Ureter (tissue), 1 donor: ENCODE measurements around the gene PHF19. TPM values are rescaled to one million over a fixed set of nuclear protein-coding genes. Genes with fewer than 3 reads are reported as not detected.
A peak's percentile ranks its signal among the peaks of the same experiment; 100 is the strongest.

Experiments used
- DNase-seq: peaks from one replicate; pipeline ENCODE4 v3.0.0-alpha.2; 2020; ENCODE audit warnings: low spot score
- total RNA-seq: library from RNA; stranded (reverse); gene quantifications from one replicate; pipeline ENCODE4 v1.2.4, GENCODE V29; 2023
- donor health status: DM: yes; HTN: yes; CAD: no.

PHF19 gene
- total RNA-seq, result 33.3 TPM

- no peak for DNase-seq
These were observed at the start of gene PHF19 for GRCh38 chr9:120876842-120877240. TSS of gene PHF19 (minus strand) at chr9:120877188. CDS start at chr9:120874741, 2,447 bp downstream.

GRCh38 chr9:120926397-120926928 lies 49.5 kb upstream of the PHF19 start, which contains the start of gene TRAF1:
TSS of gene TRAF1 (minus strand) at chr9:120926796. CDS start at chr9:120926075, 721 bp downstream.
- no peak for DNase-seq

- DNase-seq, result no peak
These were observed 48.8 kb upstream of the PHF19 start for GRCh38 chr9:120925535-120926396.

GRCh38 chr9:120924698-120925534 lies 47.9 kb upstream of the PHF19 start:
- DNase-seq, result no peak

DNA sequence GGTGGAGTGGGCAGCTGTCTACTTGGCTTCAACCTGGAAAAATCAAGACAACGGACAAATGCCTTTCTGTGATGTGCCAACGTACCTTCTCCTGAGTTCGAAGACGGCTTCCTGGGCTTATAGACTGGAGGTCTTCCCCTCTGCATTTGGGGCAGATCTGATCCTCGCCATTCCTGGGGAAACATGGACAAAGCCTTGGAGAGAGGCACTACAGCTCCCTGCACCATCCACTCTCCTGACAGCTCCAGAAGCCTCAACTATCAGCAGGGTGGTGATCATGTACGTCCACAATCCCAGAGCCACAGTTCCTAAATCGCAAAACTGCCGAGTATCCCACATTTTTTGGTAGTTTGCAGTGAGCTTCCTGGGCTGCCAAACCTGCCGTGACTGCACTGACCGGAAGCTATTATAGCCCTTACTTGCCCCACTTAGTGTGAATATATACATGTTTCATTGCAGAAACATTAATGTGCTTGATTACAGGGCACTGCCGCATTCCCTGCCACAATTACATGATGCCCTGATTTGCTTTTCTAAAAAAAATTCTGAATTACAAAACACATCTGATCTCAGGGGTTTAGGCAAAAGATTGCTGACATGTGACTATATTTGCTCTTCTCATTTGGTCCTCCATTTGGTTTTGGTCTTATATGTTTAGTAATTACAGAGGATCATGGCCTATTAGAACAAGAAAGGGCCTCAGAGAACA lies 46.8 kb upstream of the PHF19 start:
- no peak for DNase-seq

DNA sequence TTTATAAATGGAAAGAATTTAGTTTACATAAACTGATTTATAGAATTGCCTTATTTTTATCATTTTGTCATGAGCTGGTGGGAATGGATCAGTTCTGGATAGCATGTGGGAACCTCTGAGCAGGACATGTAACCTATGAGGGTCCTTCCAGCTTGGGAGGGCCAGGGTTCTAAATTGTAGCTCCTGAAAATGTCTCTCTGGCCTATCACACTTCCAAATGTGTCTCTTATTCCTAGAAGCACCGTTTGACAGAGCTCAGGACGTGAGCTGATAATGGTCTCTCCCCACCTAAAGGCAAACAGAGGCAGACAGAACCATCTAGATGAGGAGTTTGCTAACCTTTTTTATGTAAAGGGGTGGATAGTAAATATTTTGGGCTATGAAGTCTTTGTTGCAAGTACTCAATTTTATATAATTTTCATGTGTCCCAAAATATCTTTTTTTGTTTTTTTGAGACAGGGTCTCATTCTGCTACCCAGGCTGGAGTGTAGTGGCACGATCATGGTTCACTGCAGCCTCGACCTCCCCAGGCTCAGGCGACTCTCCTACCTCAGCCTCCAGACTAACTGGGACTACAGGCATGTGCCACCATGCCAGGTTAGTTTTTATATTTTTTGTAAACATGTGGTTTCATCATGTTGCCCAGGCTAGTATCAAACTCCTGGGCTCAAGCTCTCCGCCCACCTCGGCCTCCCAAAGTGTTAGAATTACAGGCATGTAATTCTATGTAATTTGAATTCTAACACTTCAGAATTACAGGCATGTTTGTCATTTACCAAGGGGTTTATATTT lies 45.6 kb upstream of the PHF19 start:
- DNase-seq, result no peak

DNA sequence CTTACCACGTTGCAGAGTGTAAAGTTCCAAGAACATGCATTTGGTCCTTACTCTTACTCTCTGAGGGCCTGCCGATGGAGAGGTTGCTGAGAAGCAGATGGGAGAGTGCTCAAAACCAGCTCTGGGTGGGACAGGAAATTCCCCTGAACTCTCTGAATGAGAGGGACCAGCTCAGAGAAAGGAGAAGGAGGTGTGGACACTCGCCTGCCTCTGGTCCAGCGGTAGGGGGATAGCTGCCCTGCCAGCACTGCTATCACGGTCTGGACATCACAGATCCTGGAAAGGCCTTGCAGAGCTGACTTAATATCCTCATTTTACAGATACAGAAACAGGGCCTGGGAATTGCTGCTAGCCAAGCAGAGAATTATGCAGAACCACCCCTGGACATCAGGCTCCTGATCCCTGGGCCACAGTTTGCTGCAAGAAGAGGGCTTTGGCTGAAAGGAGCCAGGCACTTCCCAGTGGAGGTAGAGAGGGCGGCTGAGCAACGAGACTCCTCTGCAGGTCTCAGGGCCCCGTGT lies 44.7 kb upstream of the PHF19 start:
- no peak for DNase-seq

DNA sequence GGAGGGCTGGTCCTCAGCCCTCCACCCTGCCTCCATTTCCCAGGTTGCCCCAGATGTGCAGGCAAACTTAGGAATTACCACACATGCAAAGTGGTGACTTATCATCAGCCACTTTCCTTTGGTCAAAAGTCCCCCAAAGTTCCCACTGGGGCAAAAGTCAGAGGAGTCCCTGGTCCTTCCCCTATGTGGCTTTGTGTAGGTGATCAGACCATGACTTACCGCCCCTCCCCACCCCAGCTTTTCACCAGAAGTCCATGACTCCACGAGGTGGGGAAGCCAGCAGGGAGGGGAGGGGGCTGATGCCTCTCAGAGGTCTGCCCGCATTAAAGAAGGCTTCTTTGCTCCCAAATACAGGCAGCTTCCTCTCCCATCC lies 43.8 kb upstream of the PHF19 start:
- no peak for DNase-seq

- DNase-seq, result no peak
These were observed 43.1 kb upstream of the PHF19 start for GRCh38 chr9:120919843-120920805.

DNA sequence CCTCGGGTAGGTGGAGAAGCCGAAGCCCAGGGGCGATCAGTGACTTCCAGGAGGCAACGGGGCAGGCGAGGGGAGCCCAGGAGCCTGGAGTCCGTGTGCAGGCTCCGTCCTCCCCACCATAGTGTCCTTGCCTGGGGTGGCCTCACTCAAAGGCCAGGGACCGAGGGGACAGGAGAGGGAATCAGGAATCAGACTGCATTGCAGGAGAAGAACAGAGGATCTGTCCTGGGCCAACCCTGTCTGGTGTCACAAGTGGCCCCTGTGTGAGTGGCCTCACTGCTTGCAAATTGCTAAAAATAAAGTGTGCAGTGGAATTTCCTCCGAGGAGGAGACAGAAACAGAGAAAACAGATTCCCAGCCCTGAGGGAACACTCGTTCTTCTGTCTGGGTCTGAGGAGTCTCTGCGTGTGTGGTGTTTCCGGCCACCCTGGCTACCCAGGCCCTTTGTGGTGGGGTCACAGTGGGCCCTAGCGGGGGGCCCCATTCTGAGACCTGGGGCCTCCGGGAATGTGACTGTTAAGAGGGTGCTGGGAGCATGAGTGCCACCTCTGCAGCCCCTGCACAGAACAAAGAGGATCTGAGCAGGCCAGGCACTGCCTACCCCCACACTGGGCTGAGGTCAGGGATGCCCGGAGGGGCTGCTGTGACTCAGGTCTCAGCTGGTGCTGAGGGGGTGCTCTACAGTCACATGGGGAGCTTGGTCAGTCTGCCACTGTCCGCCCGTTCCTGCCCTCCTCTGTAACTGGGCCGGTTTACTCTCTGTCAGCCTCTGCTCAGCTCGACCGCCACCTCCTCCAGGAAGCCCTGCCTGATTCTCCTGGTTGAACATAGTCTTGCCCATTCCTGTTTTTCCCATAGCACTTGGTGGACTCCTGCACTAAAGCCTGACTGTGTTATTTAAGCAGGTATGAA lies 42.2 kb upstream of the PHF19 start:
- DNase-seq, result no peak

GRCh38 chr9:120917929-120918762 lies 41.2 kb upstream of the PHF19 start:
- no peak for DNase-seq

DNA sequence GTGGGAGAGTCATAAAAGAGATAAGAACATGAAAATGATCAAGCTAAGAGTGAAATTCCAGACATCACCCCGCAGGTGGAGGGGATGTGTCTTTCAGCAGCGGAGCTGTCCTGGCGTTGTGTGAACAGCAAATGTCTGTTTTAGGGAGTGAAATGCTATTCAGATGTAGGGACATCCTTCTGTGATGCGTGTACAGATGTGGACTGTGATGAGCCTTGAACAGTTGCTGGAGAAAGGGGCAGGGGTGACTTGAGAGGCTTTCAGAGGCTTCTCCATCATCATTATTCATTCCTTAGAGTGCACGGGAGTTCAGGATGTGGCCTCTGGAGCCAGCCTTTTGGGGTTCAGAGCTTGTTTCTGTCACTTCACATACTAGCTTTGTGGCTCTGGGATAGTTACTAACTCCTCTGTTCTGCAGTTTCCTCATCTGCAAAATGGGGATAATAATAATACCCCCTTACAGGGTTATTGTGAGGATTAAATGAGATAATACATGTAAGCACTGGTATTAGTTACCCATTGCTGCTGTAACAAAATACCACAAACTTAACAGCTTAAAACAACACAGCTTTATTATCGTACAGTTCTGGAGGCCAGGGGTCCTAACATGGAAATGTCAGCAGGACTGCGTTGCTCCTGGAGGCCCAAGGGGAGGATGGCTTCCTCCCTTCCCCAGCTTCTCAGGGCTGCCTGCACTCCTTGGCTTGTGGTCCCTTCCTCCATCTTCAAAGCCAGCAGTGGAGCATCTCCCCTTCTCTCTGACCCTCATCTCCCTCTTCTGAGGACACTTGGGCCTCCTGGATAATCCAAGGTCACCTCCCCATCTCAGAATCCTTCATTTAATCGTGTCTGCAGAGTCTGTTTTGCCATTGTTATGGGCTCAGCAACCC lies 40.2 kb upstream of the PHF19 start:
- no peak for DNase-seq

- peak; percentile 78 for DNase-seq
These were observed 39.6 kb upstream of the PHF19 start for GRCh38 chr9:120916588-120916987.

DNA sequence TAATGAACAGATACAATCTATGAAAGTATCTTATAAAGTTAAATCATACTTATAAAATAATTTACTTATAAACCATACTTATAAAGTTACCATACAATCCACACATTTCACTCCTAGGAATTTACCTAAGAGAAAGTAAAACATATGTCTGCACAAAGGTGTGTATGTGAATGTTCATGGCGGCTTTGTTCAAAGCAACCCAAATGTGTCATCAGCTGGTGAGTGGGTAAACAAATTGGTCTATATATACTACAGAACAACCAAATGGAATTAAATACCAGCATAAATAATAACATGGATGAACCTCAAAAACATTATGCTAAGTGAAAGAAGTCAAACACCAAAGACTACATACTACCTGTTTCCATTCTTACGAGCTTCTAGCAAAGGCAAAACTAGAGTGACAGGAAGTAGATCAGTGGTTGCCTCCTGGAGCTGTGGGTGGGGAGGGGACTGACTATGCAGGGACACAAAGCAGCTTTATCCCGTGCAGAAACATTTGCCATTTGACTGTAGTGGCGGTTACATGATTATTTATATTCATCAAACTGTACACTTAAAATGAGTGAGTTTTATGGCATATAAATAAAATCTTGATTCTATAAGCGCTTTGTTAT lies 39.0 kb upstream of the PHF19 start:
- DNase-seq, result no peak

- DNase-seq, result no peak
These were observed 38.0 kb upstream of the PHF19 start for GRCh38 chr9:120914953-120915352.

- no peak for DNase-seq
These were observed 37.4 kb upstream of the PHF19 start for GRCh38 chr9:120914396-120914795.
